K562 (cell line): Measurements from ENCODE around the gene MMS19. TPM values are rescaled to one million over a fixed set of nuclear protein-coding genes. Genes with fewer than 3 reads are reported as not detected.

Experiments used
- ATAC-seq: fragments of 200-7000 bp; cut with Tn5 transposase; 3 replicates; pipeline ENCODE4 v1.9.1; 2020; ENCODE audit warnings: moderate library complexity
- BruUV-seq: library from RNA; stranded (reverse); fragments of 400-500 nt; replicated peaks from 2 replicates; lab custom pipeline; 2021; lab: Mats Ljungman, UMichigan
- CTCF ChIA-PET: fragments of 300-600 bp; formaldehyde crosslinking; extraction: SDS; loops from one replicate; lab custom pipeline; 2021; ENCODE audit warnings: low intra/inter-chr PET ratio; lab: Yijun Ruan, JAX
- POLR2A ChIA-PET: fragments of 300-600, 350-650 bp; sonication (Branson Sonifier 250); formaldehyde crosslinking; extraction: SDS; loops from one replicate; lab custom pipeline; 2021; ENCODE audit warnings: antibody characterized with exemption, inconsistent platforms; lab: Yijun Ruan, JAX
- DNase-seq, 4 experiments: peaks; one replicate each; pipeline versions ENCODE4 v3.0.0 to v3.0.0-alpha.2; 2011 to 2018; ENCODE audit warnings: low spot score in 3 of 4, mixed read lengths in 3 of 4; ENCODE audit errors: extremely low read depth in 1 of 4
- FAIRE-seq: peaks from 2 replicates; lab custom pipeline; 2011; peaks lifted over from hg19 to GRCh38; lab: Jason Lieb, UNC
- H2AFZ ChIP-seq: 2 replicates; pipeline ENCODE4 v1.6.0; 2011; ENCODE audit warnings: low read depth, low read length, control low read depth, inconsistent platforms
- H3K27ac ChIP-seq: fragments of 200-600 bp; 3 replicates; pipeline ENCODE4 v1.8.0; 2011; ENCODE audit warnings: low read depth, mild to moderate bottlenecking, control low read depth, inconsistent platforms, low read length, moderate library complexity, mixed read lengths; ENCODE audit errors: extremely low read depth
- H3K27me3 ChIP-seq, 2 experiments: fragments of 300-600 bp in 1 of 2; 2 replicates in 1 of 2; 3 replicates in 1 of 2; pipeline versions ENCODE4 v1.6.0 to v1.8.0; 2011; ENCODE audit warnings: inconsistent platforms in 2 of 2, low read length in 2 of 2, mild to moderate bottlenecking in 1 of 2, mixed read lengths in 1 of 2, moderate library complexity in 1 of 2; ENCODE audit not compliant: control insufficient read depth in 2 of 2, insufficient read depth in 2 of 2
- H3K36me3 ChIP-seq: fragments of 300-600 bp; 3 replicates; pipeline ENCODE4 v1.8.0; 2011; ENCODE audit warnings: mild to moderate bottlenecking, low read length, inconsistent platforms; ENCODE audit not compliant: control insufficient read depth, insufficient read depth
- H3K4me1 ChIP-seq, 2 experiments: fragments of 200-600 bp in 1 of 2; replicated peaks in 1 of 2; 2 replicates in 1 of 2; 3 replicates in 1 of 2; pipeline versions ENCODE4 v1.5.1 to v1.8.0; 2011; ENCODE audit warnings: inconsistent platforms in 2 of 2, low read length in 2 of 2, mild to moderate bottlenecking in 1 of 2, mixed read lengths in 1 of 2, moderate library complexity in 1 of 2; ENCODE audit not compliant: control insufficient read depth in 2 of 2, insufficient read depth in 2 of 2
- H3K4me2 ChIP-seq: 2 replicates; pipeline ENCODE4 v1.6.1; 2011; ENCODE audit warnings: low read length, control low read depth, inconsistent platforms, mixed read lengths; ENCODE audit not compliant: insufficient read depth
- H3K4me3 ChIP-seq: fragments of 200-600 bp; sonication (generic), shearing (Covaris generic); 2 replicates; pipeline ENCODE4 v1.5.1; 2016; ENCODE audit warnings: control low read depth, inconsistent platforms
- H3K79me2 ChIP-seq: fragments of 200-600 bp; 3 replicates; pipeline ENCODE4 v1.8.0; 2011; ENCODE audit warnings: low read length, inconsistent platforms; ENCODE audit not compliant: control insufficient read depth, insufficient read depth
- H3K9ac ChIP-seq, 2 experiments: 2 replicates each; pipeline versions ENCODE4 v1.6.0 to v1.6.1; 2011; ENCODE audit warnings: low read depth in 2 of 2, low read length in 2 of 2, control low read depth in 1 of 2, inconsistent platforms in 1 of 2, mild to moderate bottlenecking in 1 of 2, mixed read lengths in 1 of 2; ENCODE audit not compliant: insufficient read depth in 1 of 2
- H3K9me1 ChIP-seq: one replicate; pipeline ENCODE4 v1.6.0; 2011; ENCODE audit warnings: inconsistent platforms, mild to moderate bottlenecking, low read length, moderate library complexity; ENCODE audit not compliant: control insufficient read depth, insufficient read depth
- H3K9me3 ChIP-seq: replicated peaks from 2 replicates; pipeline ENCODE4 v1.5.1; 2011; ENCODE audit warnings: low read depth, low read length, inconsistent platforms; ENCODE audit not compliant: control insufficient read depth, insufficient read depth
- H4K20me1 ChIP-seq: replicated peaks from 2 replicates; pipeline ENCODE4 v1.6.1; 2011; ENCODE audit warnings: low read length, inconsistent platforms, mixed read lengths; ENCODE audit not compliant: control insufficient read depth, insufficient read depth
- ARID3B ChIP-seq: fragments of 250-450 bp; sonication (Bioruptor Pico); IDR thresholded peaks from 2 replicates; pipeline ENCODE4 v1.4.0; 2020; ENCODE audit warnings: borderline replicate concordance
- BMI1 ChIP-seq: fragments of 150-350 bp; IDR thresholded peaks from 2 replicates; pipeline ENCODE4 v1.6.1; 2014; ENCODE audit warnings: low read length
- CHCHD3 ChIP-seq: fragments of 250-450 bp; sonication (Bioruptor Pico); IDR thresholded peaks from 2 replicates; pipeline ENCODE4 v2.1.2; 2022; ENCODE audit warnings: mild to moderate bottlenecking
- JUND ChIP-seq, 2 experiments: IDR thresholded peaks; 2 replicates in 1 of 2; 3 replicates in 1 of 2; pipeline ENCODE4 v1.6.1; 2011; ENCODE audit warnings: borderline replicate concordance in 2 of 2, low read depth in 2 of 2, low read length in 2 of 2, improper control_type of control experiment in 1 of 2, missing biosample characterization in 1 of 2, missing genetic modification characterization in 1 of 2, missing genetic modification reagents in 1 of 2
- KLF13 ChIP-seq: fragments of 450-650 bp; IDR thresholded peaks from 2 replicates; pipeline ENCODE4 v1.6.1; 2016; ENCODE audit warnings: missing genetic modification characterization, low read depth, mild to moderate bottlenecking, missing compliant biosample characterization, moderate library complexity, borderline replicate concordance
- PTTG1 ChIP-seq: fragments of 450-650 bp; IDR thresholded peaks from 2 replicates; pipeline ENCODE4 v1.6.1; 2016; ENCODE audit warnings: low read depth, mild to moderate bottlenecking, missing genetic modification characterization, missing compliant biosample characterization
- SAP30 ChIP-seq: fragments of 200-600 bp; sonication (generic); IDR thresholded peaks from 2 replicates; pipeline ENCODE4 v1.6.1; 2012; ENCODE audit warnings: borderline replicate concordance, low read depth, mild to moderate bottlenecking, moderate library complexity, low read length, control low read depth, inconsistent platforms; ENCODE audit not compliant: insufficient read depth, poor library complexity, severe bottlenecking
- TAF9B ChIP-seq: fragments of 450-650 bp; IDR thresholded peaks from 2 replicates; pipeline ENCODE4 v1.6.1; 2018; ENCODE audit warnings: mild to moderate bottlenecking; ENCODE audit not compliant: partially characterized antibody
- TEAD4 ChIP-seq, 2 experiments: sonication (generic) in 1 of 2; formaldehyde crosslinking in 1 of 2; IDR thresholded peaks; 2 replicates each; pipeline versions ENCODE4 v1.6.1 to v1.8.0; 2012 to 2022; ENCODE audit warnings: borderline replicate concordance in 1 of 2, inconsistent platforms in 1 of 2, low read length in 1 of 2, mild to moderate bottlenecking in 1 of 2, missing genetic modification reagents in 1 of 2
- TFE3 ChIP-seq: fragments of 450-650 bp; formaldehyde crosslinking; IDR thresholded peaks from 2 replicates; pipeline ENCODE4 v1.4.0; 2020; ENCODE audit warnings: mild to moderate bottlenecking, mixed read lengths
- ZBTB49 ChIP-seq: sonication (generic); formaldehyde crosslinking; IDR thresholded peaks from 2 replicates; pipeline ENCODE4 v1.8.0; 2022; ENCODE audit warnings: missing genetic modification reagents, mild to moderate bottlenecking, borderline replicate concordance
- ZC3H8 ChIP-seq: fragments of 450-650 bp; IDR thresholded peaks from 2 replicates; pipeline ENCODE4 v1.6.1; 2017
- ZNF253 ChIP-seq: fragments of 250-450 bp; sonication (Bioruptor Pico); conservative IDR thresholded peaks from 2 replicates; pipeline ENCODE4 v1.6.1; 2021; ENCODE audit warnings: mild to moderate bottlenecking
- WGBS: fragments of 100-300 bp; shearing (Covaris generic); methylation state at CpG from one replicate; pipeline ENCODE4 v1.1.6; 2016; ENCODE audit warnings: low coverage, mixed read lengths; ENCODE audit not compliant: insufficient coverage; ENCODE audit errors: missing lambda C conversion rate; 5-methylcytosine and 5-hydroxymethylcytosine counted together
- in situ Hi-C: fragments of 300-500 bp; cut with MboI; formaldehyde crosslinking; loops from 4 replicates; pipeline ENCODE4 v1.15.0; 2018; ENCODE audit warnings: inconsistent platforms, mixed read lengths
- intact Hi-C: fragments of 100-400 bp; cut with micrococcal nuclease; formaldehyde crosslinking; loops from 2 replicates; pipeline ENCODE4 v1.14.2; 2022
- polyA plus RNA-seq, 8 experiments: library from polyadenylated mRNA; depleted of rRNA in 4 of 8; stranded (reverse) in 5 of 8; unstranded in 3 of 8; fragments of >200 nt; fragmentation: Nextera tagmentation in 2 of 8; fragmentation: Illumina TruSeq in 1 of 8; extraction: Ambion mirVana in 2 of 8; extraction: Trizol in 1 of 8; gene quantifications; 2 replicates each; pipeline versions ENCODE4 v1.2.1 to v1.2.3, GENCODE V29; 2011 to 2014; ENCODE audit warnings: inconsistent platforms in 1 of 8, missing spikeins in 1 of 8
- total RNA-seq, 7 experiments: library from RNA; depleted of rRNA in 6 of 7; stranded (reverse); fragments of >200 nt in 6 of 7; fragmentation: Illumina TruSeq in 2 of 7; extraction: Trizol in 2 of 7; gene quantifications; 2 replicates each; pipeline versions ENCODE4 v1.2.1 to v1.2.3, GENCODE V29; 2011 to 2021; ENCODE audit warnings: low replicate concordance in 1 of 7

The MMS19 gene
- total and polyA plus RNA-seq, 9 of the 15 experiments (the other 6 are each of a cell fraction or from before 2014, with no cell fraction given): 40.1 to 110 (median 62.9) TPM

- TF ChIP-seq PTTG1 (tag) (no peak), ZC3H8 (no peak), JUND (IDR thresholded peaks at IDR 0.05; ENCODE audit: borderline replicate concordance, low read depth, low read length) (no peak), JUND (tag; IDR thresholded peaks at IDR 0.05; ENCODE audit: borderline replicate concordance, low read depth, low read length) (no peak), TAF9B (no peak)
Measured at GRCh38 chr10:97522937-97523336, 24.7 kb upstream of the MMS19 start (continued).

GRCh38 chr10:97522071-97522470 is 23.8 kb upstream of the MMS19 start:
- peaks cover 14 to 74% of the 10 kb centered on the region in 2 experiments; a peak in 4 of 5 replicates for H3K27me3 ChIP-seq
- no peaks in the 10 kb centered on the region for H3K79me2 ChIP-seq
- no peaks in the 10 kb centered on the region for H3K9me1 ChIP-seq
- FAIRE-seq (no peak), ATAC-seq (no peak), DNase-seq (no peak)
- no peaks in the 10 kb centered on the region for H4K20me1 ChIP-seq
- H3K36me3 ChIP-seq: no peaks in the 10 kb centered on the region
- H3K4me3 ChIP-seq: no peak overlapping the region
- in situ Hi-C loops: no loop called here
- intact Hi-C loops: no loop called here
- ChIA-PET CTCF (no interaction called here), POLR2A (interaction anchor here (0.6 to 1.5 kb wide), 4 partner anchors 8 to 323 kb away, joined by 3 to 7 read pairs (median 4); no protein-coding TSS in a partner anchor)
- H3K4me2 ChIP-seq: no peak overlapping the region
- no peaks in the 10 kb centered on the region for H3K4me1 ChIP-seq
- no peak overlapping the region for H2AFZ ChIP-seq
- WGBS: 3% methylated on average over 4 of the region's 6 CpGs
- no peak overlapping the region for H3K9ac ChIP-seq
- no TSS peak for BruUV-seq
- no peak overlapping the region for H3K27ac ChIP-seq
- H3K9me3 ChIP-seq: no peaks in the 10 kb centered on the region
- TF ChIP-seq CHCHD3 (CRISPR knock-in tag) (no peak), ZNF253 (CRISPR knock-in tag) (no peak), ARID3B (CRISPR knock-in tag) (no peak), SAP30 (no peak), KLF13 (no peak), BMI1 (no peak), TEAD4 (IDR thresholded peaks at IDR 0.05; ENCODE audit: low read length) (no peak), TEAD4 (CRISPR knock-in tag; IDR thresholded peaks at IDR 0.05; ENCODE audit: borderline replicate concordance) (no peak), ZBTB49 (CRISPR knock-in tag) (no peak), TFE3 (no peak)
